Body of pancreas (tissue), 4 donors: ENCODE measurements around the gene CASP7.

ENCODE experiments used
- CTCF ChIP-seq, 7 experiments: fragments of 450-650 bp in 4 of 7; fragments of 200-600 bp in 3 of 7; sonication (generic) in 3 of 7; IDR thresholded peaks; one replicate each; pipeline ENCODE4 v1.5.1; 2016 to 2019; ENCODE audit warnings: antibody characterized with exemption in 7 of 7
- POLR2A ChIP-seq, 3 donors: fragments of 450-650 bp; IDR thresholded peaks; one replicate each; pipeline ENCODE4 v1.6.1; 2016; ENCODE audit warnings: antibody characterized with exemption in 3 of 3, mild to moderate bottlenecking in 2 of 3

- no peak for TF ChIP-seq CTCF (IDR thresholded peaks at IDR 0.05)
- no peak for TF ChIP-seq POLR2A (IDR thresholded peaks at IDR 0.05)
Observed at GRCh38 chr10:113656896-113657295, 22.8 kb upstream of the CASP7 start.
